NOMO-1 treated with DMSO at 0.1 percent for 48 hours (cell line): ENCODE data around the gene RPL29.

Source experiments
- DNase-seq: peaks from one replicate; lab custom pipeline; 2025; ENCODE audit not compliant: unreplicated experiment; lab: John Stamatoyannopoulos, UW

Gene RPL29

GRCh38 chr3:51947215-51947900 is 48.3 kb downstream of the RPL29 start:
- DNase-seq: no peak

- no peak for DNase-seq
Observed at GRCh38 chr3:51946796-51947195, 48.9 kb downstream of the RPL29 start.

GRCh38 chr3:51945926-51946705 is 49.6 kb downstream of the RPL29 start:
- no peak for DNase-seq

GRCh38 chr3:51945031-51945840 is 50.5 kb downstream of the RPL29 start:
- no peak for DNase-seq

- no peak for DNase-seq
Observed at GRCh38 chr3:51944451-51945021, 51.2 kb downstream of the RPL29 start.
